T-helper 2 cell treated with Interferon-gamma antibody and Interleukin-4, amounts not matched to agents 5 μg/mL and 100 μg/mL, for 36 hours (primary cell): ENCODE measurements around the gene PTPRM.

Experiments used
- DNase-seq: peaks from one replicate; pipeline ENCODE4 v3.0.0; 2021; ENCODE audit warnings: low spot score
- H3K27ac Mint-ChIP-seq: one replicate; pipeline ENCODE4 v1.8.0; 2021; ENCODE audit warnings: mild to moderate bottlenecking, mixed read lengths
- H3K27me3 Mint-ChIP-seq: one replicate; pipeline ENCODE4 v1.8.0; 2021; ENCODE audit warnings: low read depth, mixed read lengths
- H3K36me3 Mint-ChIP-seq: one replicate; pipeline ENCODE4 v1.8.0; 2021; ENCODE audit warnings: low read depth, mixed read lengths
- H3K4me1 Mint-ChIP-seq: one replicate; pipeline ENCODE4 v1.8.0; 2021; ENCODE audit warnings: low read depth, mixed read lengths
- H3K4me3 Mint-ChIP-seq: one replicate; pipeline ENCODE4 v1.8.0; 2022; ENCODE audit warnings: mild to moderate bottlenecking, moderate library complexity, mixed read lengths
- H3K9me3 Mint-ChIP-seq: one replicate; pipeline ENCODE4 v1.8.0; 2021; ENCODE audit warnings: mixed read lengths

The PTPRM gene

DNA sequence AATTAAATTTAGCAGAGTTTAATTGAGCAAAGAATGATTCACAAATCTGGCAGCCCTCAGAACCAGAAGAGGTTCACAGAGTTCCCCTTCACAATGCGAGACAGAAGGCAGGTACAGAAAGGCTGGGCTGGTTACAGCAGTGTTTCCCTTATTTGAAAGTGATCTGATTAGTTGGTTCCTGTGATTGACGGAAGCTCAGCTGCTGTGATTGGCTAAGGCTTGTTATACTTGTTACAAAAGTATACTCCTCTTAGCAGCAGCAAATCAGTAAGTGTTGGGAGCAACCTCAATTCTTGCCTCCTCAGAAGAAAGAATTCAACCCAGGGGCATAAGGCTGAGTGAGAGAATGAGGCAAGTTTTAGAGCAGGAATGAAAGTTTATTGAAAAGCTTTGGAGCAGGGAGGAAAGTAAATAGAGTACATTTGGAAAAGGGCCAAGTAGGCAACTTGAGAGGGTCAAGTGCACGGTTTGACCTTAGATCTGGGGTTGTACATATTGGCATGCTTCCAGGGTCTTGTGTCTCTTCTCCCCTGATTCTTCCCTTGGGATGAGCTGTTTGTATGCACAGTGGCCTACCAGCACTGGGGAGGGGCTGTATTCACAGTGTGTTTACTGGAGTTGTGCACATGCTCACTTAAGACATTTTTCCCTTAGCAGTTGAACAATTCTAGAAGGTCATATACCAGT is 610.4 kb downstream of the PTPRM start:
- no peak for DNase-seq
- Mint-ChIP-seq H3K27ac (no peak overlapping the region), H3K9me3 (no peaks in the 10 kb centered on the region), H3K4me1 (no peaks in the 10 kb centered on the region), H3K36me3 (no peaks in the 10 kb centered on the region), H3K4me3 (no peak overlapping the region), H3K27me3 (no peaks in the 10 kb centered on the region)

- Mint-ChIP-seq H3K4me1 (no peaks in the 10 kb centered on the region), H3K4me3 (no peak overlapping the region)
Observed at GRCh38 chr18:8186413-8186812, 619.3 kb downstream of the PTPRM start.

DNA sequence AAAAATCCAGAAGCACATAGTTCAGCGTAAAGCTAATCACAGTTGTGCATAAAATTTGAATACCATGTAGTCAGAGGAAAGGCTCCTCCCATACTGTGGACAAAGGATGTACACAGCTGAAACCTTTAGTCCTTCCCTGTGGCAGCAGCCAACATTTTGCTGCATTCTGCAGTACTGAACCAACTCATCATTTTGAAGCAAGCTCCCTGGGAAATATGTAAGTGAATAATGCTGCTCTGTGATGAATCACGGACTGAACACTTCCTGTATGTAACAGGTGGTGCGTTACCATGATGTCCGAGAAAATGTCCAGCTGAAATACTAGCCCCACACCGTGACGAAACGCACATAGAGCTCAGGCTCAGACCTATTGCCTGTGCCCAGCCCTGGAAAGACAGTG is 621.1 kb downstream of the PTPRM start:
- Mint-ChIP-seq H3K4me3 (no peak overlapping the region), H3K36me3 (no peaks in the 10 kb centered on the region), H3K27ac (no peak overlapping the region), H3K4me1 (no peaks in the 10 kb centered on the region), H3K27me3 (no peaks in the 10 kb centered on the region), H3K9me3 (no peaks in the 10 kb centered on the region)
- no peak for DNase-seq

More at GRCh38 chr18:8186413-8186812, 619.3 kb downstream of the PTPRM start:
- no peak for DNase-seq
- Mint-ChIP-seq H3K27me3 (no peaks in the 10 kb centered on the region), H3K27ac (no peak overlapping the region), H3K36me3 (no peaks in the 10 kb centered on the region), H3K9me3 (no peaks in the 10 kb centered on the region)

GRCh38 chr18:8190980-8191379 is 623.9 kb downstream of the PTPRM start:
- DNase-seq = no peak
- no peaks in the 10 kb centered on the region for H3K4me1 Mint-ChIP-seq
- no peak overlapping the region for H3K27ac Mint-ChIP-seq
- no peaks in the 10 kb centered on the region for H3K27me3 Mint-ChIP-seq
- H3K36me3 Mint-ChIP-seq = no peaks in the 10 kb centered on the region
- no peaks in the 10 kb centered on the region for H3K9me3 Mint-ChIP-seq
- H3K4me3 Mint-ChIP-seq = no peak overlapping the region

- Mint-ChIP-seq H3K4me1 (no peaks in the 10 kb centered on the region), H3K36me3 (no peaks in the 10 kb centered on the region), H3K4me3 (no peak overlapping the region), H3K27ac (no peak overlapping the region), H3K9me3 (no peaks in the 10 kb centered on the region), H3K27me3 (no peaks in the 10 kb centered on the region)
- DNase-seq = no peak
Observed at GRCh38 chr18:8194431-8194830, 627.3 kb downstream of the PTPRM start.

- no peak for DNase-seq
- Mint-ChIP-seq H3K27me3 (no peaks in the 10 kb centered on the region), H3K36me3 (no peaks in the 10 kb centered on the region), H3K27ac (no peak overlapping the region), H3K4me1 (no peaks in the 10 kb centered on the region), H3K4me3 (no peak overlapping the region), H3K9me3 (no peaks in the 10 kb centered on the region)
Observed at GRCh38 chr18:8196238-8196637, 629.1 kb downstream of the PTPRM start.

DNA sequence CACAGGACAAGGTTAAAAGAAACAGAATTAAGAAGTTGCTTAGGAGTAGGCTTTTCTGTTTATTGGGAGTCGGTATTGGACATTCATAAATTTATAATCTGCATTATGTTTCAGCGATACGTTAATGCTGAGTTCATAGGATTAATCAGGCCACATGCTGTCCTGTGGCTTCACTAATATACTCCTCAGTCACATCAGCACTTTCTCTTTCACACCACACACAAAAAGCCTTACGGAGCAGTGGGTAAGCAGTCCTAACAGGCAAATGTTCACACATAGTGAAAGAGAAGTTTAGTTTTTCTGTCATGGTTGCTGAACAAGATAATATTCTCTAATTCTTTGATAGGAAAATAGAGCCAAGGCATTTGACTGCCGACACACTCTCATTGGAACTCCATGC is 630.4 kb downstream of the PTPRM start:
- H3K36me3 Mint-ChIP-seq = no peaks in the 10 kb centered on the region

GRCh38 chr18:8207996-8208395 is 640.9 kb downstream of the PTPRM start:
- no peak overlapping the region for H3K27ac Mint-ChIP-seq
- no peaks in the 10 kb centered on the region for H3K27me3 Mint-ChIP-seq
- DNase-seq = no peak
- no peaks in the 10 kb centered on the region for H3K36me3 Mint-ChIP-seq
- no peak overlapping the region for H3K4me3 Mint-ChIP-seq
- no peaks in the 10 kb centered on the region for H3K4me1 Mint-ChIP-seq
- H3K9me3 Mint-ChIP-seq = no peaks in the 10 kb centered on the region

More for the DNA sequence above, 630.4 kb downstream of the PTPRM start:
- no peak overlapping the region for H3K4me3 Mint-ChIP-seq
- no peak overlapping the region for H3K27ac Mint-ChIP-seq
- H3K4me1 Mint-ChIP-seq = no peaks in the 10 kb centered on the region
- no peak for DNase-seq
- H3K27me3 Mint-ChIP-seq = no peaks in the 10 kb centered on the region
- H3K9me3 Mint-ChIP-seq = no peaks in the 10 kb centered on the region

- Mint-ChIP-seq H3K4me3 (no peak overlapping the region), H3K27me3 (no peaks in the 10 kb centered on the region), H3K4me1 (no peaks in the 10 kb centered on the region), H3K36me3 (no peaks in the 10 kb centered on the region), H3K9me3 (no peaks in the 10 kb centered on the region), H3K27ac (no peak overlapping the region)
- DNase-seq = no peak
Observed at GRCh38 chr18:8208716-8209115, 641.6 kb downstream of the PTPRM start.

DNA sequence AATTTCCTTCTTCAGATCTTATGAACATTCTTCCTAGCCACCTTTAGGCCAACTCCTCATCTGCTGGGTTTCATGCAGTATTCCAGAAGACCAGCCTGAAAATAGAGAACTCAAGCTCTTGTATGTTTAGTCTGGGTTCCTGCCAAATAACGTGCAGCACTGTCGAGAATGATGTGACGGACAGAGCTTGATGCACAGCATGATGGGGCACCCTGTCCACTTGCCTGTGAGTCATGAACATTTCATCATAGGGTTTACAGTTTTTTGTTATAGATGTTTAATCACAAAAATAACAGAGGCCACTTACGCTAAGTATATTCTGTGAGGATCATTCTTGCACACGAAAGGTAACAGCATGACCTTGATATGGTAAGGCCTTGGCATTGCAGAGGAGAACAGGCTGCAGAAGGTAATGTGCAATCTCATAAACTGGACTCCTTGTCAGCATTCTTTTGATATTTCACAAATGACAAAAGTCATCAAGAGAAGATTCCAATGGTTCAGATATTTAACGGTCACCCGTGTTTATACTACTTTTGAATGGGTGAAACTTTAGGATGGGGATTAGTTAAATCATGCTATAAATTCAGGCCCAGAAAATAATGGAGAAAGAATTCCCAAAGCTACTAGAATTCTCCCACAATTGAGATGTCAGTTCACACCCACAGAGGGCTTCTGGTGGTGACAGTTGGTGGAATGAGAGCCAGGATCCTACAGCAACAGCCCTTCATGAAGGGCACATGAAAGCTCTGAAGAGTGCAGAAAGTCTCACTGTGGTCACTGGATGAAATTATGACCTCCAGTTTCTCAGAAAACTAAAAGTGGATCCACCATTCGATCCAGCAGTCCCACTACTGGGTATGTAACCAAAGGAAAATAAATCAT is 646.0 kb downstream of the PTPRM start:
- no peaks in the 10 kb centered on the region for H3K36me3 Mint-ChIP-seq
- no peak for DNase-seq
- no peaks in the 10 kb centered on the region for H3K27me3 Mint-ChIP-seq
- H3K9me3 Mint-ChIP-seq = no peaks in the 10 kb centered on the region
- no peak overlapping the region for H3K4me3 Mint-ChIP-seq
- no peaks in the 10 kb centered on the region for H3K4me1 Mint-ChIP-seq
- no peak overlapping the region for H3K27ac Mint-ChIP-seq

DNA sequence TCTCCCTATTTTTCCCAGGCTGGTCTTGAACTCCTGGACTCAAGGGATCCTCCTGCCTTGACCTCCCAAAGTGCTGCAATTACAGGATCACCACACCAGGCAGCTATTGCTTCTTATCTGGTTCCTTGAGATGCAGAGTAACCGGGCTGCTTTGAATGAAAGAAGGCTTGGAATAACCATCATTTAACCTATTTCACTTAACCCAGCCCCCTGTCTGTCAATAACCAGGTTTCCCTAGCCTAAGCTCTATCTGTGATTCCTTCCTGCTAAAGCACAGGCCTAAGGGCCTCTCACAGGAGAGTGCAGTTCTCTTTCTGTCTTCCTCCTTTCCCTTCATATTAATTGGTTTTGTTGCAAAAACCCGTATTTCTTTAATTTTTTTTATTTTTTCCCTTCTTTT is 648.6 kb downstream of the PTPRM start:
- Mint-ChIP-seq H3K27ac (no peak overlapping the region), H3K4me3 (no peak overlapping the region), H3K36me3 (no peaks in the 10 kb centered on the region), H3K9me3 (no peaks in the 10 kb centered on the region), H3K27me3 (no peaks in the 10 kb centered on the region), H3K4me1 (no peaks in the 10 kb centered on the region)
- DNase-seq = no peak

GRCh38 chr18:8217051-8217564 is 650.0 kb downstream of the PTPRM start:
- Mint-ChIP-seq H3K27me3 (no peaks in the 10 kb centered on the region), H3K9me3 (no peaks in the 10 kb centered on the region), H3K4me1 (no peaks in the 10 kb centered on the region), H3K36me3 (no peaks in the 10 kb centered on the region), H3K27ac (no peak overlapping the region), H3K4me3 (no peak overlapping the region)
- DNase-seq = no peak

DNA sequence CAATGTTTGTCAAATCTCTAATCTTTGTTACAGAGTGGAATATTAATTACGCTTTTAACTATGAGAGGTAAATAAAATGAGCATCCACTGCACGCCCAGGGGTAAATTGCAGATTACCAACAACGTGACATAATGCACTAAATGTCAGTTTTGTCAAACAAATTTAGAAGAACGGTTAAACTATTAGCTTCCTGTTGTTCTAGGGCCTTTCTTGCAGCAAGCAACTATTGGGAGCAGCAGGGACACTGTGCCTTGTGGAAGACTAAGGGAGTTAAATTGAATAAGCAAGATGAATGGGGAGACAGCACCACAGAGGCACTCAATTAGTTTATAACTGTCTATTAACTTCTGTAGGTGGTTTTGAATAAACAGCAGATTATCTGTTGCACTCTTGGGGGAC is 651.1 kb downstream of the PTPRM start:
- Mint-ChIP-seq H3K27ac (no peak overlapping the region), H3K9me3 (no peaks in the 10 kb centered on the region), H3K36me3 (no peaks in the 10 kb centered on the region), H3K27me3 (no peaks in the 10 kb centered on the region), H3K4me1 (no peaks in the 10 kb centered on the region), H3K4me3 (no peak overlapping the region)
- DNase-seq = no peak

GRCh38 chr18:8221452-8221851 is 654.3 kb downstream of the PTPRM start:
- DNase-seq = no peak
- Mint-ChIP-seq H3K4me3 (no peak overlapping the region), H3K27me3 (no peaks in the 10 kb centered on the region), H3K4me1 (no peaks in the 10 kb centered on the region), H3K27ac (no peak overlapping the region), H3K9me3 (no peaks in the 10 kb centered on the region), H3K36me3 (no peaks in the 10 kb centered on the region)
